Measurements from ENCODE around the gene SKI.

SKI gene

DNA sequence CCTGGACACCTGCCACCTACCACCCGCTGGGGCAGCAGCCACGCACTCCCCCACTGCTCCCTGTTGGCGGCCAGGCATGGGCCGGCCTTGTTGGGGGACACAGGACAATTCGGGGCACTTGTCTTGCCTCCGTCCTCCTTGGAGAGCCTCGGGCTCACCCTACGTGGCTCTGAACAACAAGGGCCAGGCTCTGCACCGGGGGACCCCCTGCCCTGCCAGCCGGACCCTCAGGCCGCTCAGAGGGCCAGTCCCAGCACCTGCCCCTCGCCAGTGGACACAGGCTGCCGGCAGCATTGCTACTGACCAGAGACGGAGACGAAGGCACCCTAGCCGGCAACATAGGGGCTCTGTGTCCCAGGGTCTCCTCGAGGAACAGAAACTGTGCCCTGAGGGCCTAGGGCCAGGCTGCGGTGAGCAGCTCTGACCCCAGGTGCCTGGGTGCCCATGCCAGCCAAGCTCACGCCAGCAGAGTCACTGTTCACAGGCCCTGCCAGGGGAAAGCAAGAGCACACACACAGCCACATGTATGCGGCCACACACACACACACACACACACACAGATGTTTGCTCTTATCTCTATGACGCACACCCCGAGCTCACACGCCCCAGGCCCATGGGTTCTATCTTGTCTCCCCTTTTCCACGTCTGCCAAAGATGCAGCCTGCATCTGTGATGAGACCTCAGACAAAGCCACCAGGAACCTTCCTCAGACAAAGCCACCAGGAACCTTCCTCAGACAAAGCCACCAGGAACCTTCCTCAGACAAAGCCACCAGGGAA, 117.4 kb downstream of the SKI start:
- no peak for DNase-seq
- in situ Hi-C loops (cut with HindIII; ENCODE audit: low pct_ligation_motif_present, low pct_unique_long_range_greater_than_20kb, low sequenced_read_pairs): no loop called here

DNA sequence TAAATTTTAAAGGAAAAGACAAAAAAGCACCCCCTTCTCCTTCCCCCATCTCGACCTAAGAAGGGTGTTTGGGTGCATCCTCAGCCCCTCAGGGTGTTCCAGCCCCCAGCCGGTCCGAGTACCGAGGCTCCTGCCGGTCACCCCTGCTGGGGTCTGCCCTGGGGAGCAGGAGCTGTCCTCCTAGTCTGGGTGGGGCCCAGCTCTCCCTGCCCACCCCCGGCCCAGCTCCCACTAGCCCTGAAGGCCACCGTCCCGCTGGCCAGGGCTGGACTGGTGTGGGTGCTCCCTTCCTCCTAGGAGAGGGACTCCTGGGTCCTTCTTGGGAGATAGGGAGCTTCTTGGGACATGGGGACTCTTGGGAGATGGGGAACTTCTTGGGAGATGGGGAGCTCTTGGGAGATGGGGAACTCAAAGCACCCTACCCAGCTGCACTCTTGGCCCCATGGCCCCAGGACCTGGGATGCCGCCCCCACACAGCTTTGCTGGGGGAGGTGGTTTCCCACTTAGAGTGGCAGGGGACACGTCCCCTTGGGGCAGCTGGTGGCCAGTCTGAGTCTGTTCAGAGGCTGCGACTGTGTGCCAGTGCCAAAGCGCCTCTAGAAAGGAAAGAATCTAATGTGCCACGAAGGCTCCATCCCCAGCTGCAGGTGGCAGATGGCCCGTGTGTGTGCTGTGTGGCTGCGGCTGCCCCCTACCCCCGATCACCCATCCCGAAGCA, 118.7 kb downstream of the SKI start:
- no peak for DNase-seq
- in situ Hi-C loops (cut with HindIII; ENCODE audit: low pct_ligation_motif_present, low pct_unique_long_range_greater_than_20kb, low sequenced_read_pairs): no loop called here

DNA sequence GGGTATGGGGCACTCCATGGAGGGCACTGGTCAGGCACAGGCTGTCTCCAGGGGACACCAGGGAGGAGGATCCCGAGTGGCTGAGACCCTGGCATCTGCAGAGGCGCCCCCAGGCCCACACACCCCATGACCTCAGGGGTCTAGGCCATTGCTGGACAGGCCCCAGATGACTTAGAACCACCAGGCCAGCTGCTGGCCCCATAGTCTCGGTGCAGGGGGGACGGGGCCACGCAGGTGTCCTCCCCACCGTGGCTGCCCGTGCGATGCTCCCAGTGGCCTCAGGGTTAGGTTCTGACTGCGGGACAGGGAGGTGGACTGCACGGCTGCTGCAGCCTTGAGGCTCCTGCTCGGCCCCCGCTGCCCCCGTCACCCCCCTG, 119.3 kb downstream of the SKI start:
- no peak for DNase-seq
- in situ Hi-C loops (cut with HindIII; ENCODE audit: low pct_ligation_motif_present, low pct_unique_long_range_greater_than_20kb, low sequenced_read_pairs): no loop called here

DNA sequence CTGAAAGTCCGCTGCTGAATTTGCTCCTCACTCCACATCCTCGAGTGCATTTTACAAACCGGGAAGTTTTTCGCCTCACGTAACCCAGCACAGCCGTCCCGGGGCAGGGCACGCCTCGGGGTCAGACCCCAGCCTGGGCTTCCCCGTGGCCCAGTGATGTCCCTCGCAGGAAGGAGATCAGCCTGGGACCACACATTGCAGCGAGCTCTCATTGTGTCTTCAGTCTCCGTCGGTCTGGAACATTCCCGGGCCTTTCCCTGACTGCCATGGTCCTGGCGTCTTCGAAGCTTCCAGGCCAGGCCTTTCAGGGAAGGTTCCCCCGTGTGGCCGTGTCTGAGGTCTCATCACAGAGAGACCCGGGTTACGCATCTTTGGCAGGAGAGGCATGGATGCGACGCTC, 119.8 kb downstream of the SKI start:
- in situ Hi-C loops (cut with HindIII; ENCODE audit: low pct_ligation_motif_present, low pct_unique_long_range_greater_than_20kb, low sequenced_read_pairs): no loop called here

DNA sequence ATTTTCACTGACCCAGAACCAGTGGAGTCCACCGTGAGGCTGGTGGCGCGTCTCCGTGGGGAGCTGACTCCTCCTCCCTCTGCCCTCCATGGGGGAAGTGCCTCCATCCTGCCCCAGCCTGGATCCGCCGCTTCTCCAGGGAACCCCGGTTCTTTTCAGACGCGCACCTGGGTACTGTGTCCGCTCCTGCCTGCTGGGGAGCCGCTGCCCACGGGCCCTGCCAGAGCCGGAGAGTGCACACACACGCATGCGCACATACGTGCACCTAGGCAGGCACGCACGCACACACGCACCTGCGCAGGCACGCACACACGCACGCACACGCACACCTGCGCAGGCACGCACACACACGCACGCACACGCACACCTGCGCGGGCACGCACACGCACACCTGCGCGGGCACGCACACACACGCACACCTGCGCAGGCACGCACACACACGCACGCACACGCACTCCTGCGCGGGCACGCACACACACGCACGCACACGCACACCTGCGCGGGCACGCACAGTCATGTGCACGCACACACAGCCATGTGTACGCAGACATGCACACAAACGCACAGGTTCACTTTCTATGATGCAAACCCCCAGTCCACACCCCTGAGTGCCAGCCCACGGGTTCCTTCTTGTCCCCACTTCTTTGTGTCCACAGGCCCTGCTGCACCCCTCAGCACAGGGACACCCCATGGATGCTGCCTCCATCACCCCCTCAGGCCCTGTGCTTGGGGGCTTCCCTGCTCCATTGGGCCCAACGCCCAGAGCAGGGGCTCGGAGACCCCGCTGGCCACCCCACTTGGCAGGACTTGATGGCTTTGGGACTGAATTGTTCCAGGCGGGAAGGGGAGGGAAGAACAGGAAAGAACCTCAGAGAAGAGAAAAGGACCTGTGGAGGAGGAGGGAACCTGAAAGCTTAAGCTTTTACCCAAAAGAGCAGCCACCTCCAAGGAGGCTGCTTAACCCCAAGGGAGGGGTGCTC, 120.5 kb downstream of the SKI start:
- in situ Hi-C loops (cut with HindIII; ENCODE audit: low pct_ligation_motif_present, low pct_unique_long_range_greater_than_20kb, low sequenced_read_pairs): no loop called here
- no peak for DNase-seq

More for the DNA sequence above, 119.8 kb downstream of the SKI start:
- DNase-seq: no peak

DNA sequence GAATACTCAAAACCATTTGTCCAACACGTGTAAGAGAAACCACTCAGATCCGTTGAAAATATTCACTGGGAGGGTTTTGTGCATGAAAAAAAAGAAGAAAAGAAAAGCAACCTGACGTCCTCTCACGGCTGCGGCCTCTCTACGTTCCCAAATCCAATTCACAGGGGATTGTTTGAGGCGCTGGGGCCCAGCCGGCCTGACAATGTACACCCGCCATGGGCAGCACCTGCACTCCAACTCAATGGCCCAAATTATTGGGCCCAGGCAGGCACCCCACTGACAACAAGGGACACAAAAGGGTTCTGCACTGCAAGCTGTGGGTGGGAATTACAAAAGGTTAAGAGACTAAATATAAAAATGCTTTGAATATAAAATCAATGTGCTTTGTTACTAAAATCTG, 121.7 kb downstream of the SKI start:
- in situ Hi-C loops (cut with HindIII; ENCODE audit: low pct_ligation_motif_present, low pct_unique_long_range_greater_than_20kb, low sequenced_read_pairs): no loop called here

DNA sequence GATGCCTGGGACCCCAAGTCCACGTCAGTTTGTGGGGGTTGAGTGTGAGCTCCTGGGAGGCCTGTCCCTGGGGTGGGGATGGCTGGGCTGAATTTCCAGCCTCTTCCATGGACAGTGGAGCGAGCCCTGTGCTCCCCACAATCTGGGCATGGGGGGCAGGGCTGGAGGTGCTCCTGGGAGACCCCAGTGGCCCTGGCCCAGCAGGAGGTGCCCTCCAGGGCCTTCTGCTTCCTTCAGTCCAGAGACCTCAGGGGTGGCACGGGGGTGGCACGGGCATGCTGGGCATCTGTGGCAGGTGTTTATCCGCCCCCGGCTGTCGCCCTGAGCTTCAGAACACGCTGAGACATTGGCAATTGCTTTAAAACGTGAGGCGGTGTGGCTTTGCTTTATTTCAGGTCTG, 122.4 kb downstream of the SKI start:
- no peak for DNase-seq

More for the DNA sequence above, 121.7 kb downstream of the SKI start:
- DNase-seq: no peak

DNA sequence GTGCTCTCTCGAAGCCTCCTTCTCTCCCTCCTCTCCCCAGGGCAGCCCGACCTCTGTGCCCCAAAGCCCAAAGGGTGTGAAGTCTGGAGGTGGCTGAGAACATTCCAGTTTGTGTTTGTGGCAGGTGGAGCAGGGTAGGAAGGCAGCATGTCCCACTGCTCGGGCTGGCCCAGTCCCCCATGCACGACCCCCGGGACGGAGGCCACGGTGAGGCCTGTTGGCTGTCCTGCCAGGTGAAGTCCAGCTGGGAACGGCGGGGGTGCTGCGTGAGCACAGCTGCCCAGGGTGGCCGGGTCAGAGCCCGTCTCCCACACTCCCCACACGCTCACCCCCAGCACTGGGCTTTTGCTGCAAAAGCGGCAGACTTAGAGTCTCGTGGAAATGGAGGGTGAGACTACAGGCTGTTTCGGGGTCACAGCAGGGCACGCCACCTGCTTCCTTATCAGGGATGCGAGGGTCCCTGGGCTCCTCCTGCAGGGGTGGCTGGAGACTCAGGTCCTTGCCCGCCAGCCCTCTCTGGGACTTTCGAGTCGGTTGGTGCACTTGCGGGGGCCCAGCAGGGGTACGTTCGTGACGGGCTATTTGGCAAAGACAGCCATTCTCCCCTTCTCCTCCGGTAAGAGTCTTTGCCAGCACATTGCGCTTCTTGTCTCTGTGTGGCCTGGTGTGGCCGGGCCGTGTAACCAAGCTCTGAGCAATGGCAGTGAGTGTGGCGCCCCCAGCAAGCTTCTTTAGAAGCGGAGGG, 123.0 kb downstream of the SKI start:
- no peak for DNase-seq
- in situ Hi-C loops (cut with HindIII; ENCODE audit: low pct_ligation_motif_present, low pct_unique_long_range_greater_than_20kb, low sequenced_read_pairs): no loop called here

More for the DNA sequence above, 122.4 kb downstream of the SKI start:
- in situ Hi-C loops (cut with HindIII; ENCODE audit: low pct_ligation_motif_present, low pct_unique_long_range_greater_than_20kb, low sequenced_read_pairs): no loop called here

DNA sequence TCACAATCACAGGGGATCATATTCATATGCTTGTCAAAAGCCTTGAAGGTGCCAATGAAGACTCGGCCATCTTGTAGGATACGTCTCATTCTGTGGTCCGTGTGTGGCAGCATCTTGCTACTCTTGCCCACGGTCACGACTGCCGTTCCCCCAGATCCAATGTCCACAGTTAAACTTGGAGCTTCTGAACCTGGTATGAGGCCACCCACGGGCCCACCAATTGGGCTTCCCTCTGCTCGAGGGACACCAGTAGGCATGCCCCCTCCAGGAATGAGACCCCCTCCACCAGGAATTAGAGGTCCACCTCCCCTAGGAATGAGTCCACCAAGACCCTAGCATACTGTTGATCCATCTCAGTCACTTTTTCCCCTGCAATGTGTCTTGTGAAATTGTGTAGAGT, 123.6 kb downstream of the SKI start:
- in situ Hi-C loops (cut with HindIII; ENCODE audit: low pct_ligation_motif_present, low pct_unique_long_range_greater_than_20kb, low sequenced_read_pairs): no loop called here
- no peak for DNase-seq

DNA sequence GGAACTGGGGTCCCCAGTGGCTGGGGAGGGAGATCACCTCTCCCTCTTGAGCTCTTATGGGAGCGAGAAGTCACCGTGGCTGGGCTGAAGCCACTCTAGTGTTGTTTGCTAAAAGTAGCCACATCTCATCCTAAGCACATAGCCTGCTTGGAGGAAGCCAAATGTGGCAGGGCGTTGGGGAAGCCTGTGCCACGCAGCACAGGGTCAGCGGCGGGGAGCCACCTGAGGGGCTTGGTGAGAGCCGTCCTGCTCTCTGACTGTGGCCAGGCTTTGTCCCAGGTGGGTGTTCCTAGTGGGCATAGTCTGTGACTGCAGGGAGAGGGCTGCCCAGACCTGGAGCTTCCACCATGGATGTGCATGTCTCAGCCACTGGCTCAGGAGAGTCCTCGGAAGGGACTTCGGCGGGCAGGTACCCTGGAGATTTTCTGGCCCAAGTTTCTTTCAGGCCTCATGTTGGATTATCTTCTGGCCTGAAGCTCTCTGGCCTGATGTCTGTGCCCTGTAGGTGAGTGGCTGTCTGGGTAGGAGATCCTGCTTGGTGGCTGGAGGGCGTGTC, 124.3 kb downstream of the SKI start:
- no peak for DNase-seq
- in situ Hi-C loops (cut with HindIII; ENCODE audit: low pct_ligation_motif_present, low pct_unique_long_range_greater_than_20kb, low sequenced_read_pairs): no loop called here

DNA sequence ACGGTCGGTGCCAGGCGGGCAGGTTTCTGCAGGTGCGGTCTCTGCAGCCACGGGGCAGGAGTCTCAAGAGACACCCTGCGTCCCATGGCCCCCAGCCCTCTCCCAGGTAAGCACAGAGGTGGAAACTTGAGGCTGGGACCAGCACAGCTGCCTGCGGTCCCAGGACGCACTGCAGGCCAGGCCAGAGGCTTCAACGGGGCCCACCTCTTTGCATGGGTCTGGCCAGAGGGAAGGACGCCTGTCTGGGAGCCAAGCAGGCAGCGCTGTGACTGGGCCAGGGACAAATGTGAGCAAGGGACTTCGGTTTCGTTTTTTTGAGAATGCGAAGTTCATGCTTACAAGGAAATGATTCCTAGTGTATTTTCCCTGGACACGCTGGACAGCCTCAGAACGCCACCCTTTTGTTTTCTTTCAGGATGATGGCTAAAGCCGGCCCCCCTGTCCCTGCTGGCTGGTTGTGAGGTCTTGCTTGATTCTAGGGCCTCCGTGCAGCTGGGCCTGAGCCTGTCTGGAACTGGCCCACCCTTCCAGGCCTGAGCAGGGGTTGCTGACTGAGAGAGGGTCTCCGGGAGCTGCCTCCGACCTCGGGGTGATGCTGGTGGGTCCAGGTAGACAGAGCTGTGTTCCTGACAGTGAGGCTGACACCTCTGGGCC, 124.9 kb downstream of the SKI start:
- DNase-seq: no peak
- in situ Hi-C loops (cut with HindIII; ENCODE audit: low pct_ligation_motif_present, low pct_unique_long_range_greater_than_20kb, low sequenced_read_pairs): no loop called here

DNA sequence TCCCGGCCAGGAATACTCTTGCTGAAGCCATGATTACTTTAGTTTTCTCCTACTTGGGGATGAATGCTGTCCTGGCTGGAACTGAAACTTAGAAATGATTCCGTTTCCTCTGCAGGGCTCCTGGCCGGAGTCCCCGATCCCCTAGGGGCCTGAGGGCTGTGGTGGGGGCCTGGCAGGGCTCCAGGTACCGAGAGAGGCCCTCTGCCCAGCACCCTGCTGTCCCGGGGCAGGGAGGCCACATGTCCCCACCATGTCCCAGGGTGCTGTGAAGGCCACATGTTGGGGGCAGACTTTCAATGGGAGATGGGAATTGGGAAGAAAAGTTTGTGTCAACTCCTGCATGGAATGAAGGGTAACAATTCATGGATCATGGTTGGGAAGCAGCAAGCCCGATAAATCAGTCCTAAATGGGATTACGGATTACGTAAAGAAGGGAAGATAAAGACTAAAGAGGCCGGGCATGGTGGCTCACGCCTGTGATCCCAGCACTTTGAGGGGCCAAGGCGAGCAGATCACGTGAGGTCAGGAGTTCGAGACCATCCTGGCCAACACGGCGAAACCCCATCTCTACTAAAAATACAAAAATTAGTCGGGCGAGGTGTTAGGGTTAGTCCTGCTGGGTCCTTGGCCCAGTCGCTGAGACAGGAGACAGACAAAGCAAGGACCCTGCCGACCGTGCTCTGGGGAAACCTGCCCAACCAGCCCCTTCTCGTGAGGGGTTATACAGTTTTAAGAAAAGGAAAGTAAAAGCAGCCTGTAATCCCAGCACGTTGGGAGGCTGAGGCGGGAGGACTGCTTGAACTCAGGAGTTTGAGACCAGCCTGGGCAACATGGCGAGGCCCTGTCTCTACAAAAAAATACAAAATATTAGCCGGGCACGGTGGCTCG, 125.7 kb downstream of the SKI start:
- no peak for DNase-seq
- in situ Hi-C loops (cut with HindIII; ENCODE audit: low pct_ligation_motif_present, low pct_unique_long_range_greater_than_20kb, low sequenced_read_pairs): no loop called here

DNA sequence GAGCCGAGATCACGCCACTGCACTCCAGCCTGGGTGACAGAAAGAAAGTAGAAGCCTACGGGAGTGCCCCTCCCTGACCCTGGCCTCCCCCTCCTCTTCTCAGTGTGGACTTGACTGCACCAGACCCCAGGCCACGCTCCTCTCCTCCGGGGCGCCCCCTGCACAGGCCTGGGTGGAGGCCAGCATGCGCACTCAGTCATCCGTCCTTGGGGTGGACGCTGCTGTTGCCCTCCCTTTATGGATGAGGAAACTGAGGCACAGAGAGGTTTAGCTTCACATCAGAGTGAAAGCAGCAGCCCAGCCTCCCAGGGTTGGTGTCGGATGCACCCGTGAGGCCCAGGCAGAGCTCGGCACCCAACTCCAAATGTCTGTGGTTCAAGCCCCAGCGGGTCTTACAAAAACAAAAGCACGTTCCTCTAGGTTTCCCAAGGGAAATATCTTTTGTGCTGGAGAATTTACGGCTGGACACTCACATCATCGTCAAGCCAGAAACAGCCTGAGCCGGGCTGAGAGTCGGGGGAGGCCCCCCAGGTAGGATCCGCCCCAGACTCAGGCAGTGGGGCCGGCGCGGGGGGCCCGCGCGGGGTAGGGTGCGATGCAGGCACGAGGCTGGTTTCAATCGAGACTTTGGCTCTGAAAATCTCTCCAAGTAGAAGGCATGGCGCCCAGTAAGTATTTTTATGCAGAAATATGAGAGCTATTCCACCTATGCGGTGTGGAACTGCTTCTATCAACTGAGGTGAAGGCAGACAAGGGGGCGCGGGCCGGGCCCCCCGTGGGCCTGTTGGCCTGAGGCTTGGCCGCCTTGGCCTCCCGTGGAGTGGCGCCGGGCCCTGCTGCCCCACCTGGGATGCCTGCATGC, 126.6 kb downstream of the SKI start:
- in situ Hi-C loops (cut with HindIII; ENCODE audit: low pct_ligation_motif_present, low pct_unique_long_range_greater_than_20kb, low sequenced_read_pairs): no loop called here

DNA sequence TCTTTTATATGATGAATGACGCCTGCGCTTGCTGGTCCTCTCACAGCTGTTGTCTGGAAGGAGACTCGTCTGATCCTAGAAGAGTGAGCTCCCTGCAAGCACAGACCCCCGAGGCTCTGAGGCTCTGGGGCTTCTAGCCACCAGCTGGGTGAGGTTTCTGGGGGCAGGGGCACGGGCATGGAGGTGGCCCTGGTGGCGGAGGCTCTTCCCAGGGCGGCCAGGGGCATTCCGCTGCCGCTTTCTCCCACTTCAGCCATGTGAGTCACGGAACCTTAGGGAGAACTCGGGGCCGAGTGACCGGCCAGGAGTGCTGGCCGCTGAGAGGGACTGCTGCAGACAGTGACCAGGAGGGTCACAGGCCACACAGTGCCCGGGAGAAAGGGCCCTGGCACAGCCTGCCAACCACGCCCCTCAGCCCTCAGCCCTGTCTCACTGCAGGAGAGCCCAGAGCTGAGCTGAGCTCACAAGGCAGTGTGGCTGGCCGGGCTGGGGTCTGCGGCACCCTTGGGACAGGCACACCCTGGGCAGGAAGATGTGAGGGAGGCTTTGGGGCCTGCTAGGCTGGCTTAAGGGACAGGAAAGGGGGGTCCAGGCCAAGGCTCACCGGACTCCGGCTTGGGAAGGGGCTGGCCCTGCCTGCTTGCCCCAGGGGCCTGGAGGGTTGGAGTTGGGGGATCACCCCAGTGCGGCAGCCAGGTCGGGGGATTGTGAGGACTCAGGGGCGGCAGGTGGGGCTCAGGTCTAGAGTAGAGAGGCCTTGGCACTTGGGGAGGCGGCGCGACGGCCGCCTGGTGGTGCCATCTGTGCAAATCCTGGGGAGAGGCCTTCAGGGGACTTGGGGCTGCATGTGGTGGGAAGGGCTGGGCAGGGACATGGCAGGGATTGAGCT, 127.5 kb downstream of the SKI start:
- in situ Hi-C loops (cut with HindIII; ENCODE audit: low pct_ligation_motif_present, low pct_unique_long_range_greater_than_20kb, low sequenced_read_pairs): no loop called here

More for the DNA sequence above, 126.6 kb downstream of the SKI start:
- no peak for DNase-seq

DNA sequence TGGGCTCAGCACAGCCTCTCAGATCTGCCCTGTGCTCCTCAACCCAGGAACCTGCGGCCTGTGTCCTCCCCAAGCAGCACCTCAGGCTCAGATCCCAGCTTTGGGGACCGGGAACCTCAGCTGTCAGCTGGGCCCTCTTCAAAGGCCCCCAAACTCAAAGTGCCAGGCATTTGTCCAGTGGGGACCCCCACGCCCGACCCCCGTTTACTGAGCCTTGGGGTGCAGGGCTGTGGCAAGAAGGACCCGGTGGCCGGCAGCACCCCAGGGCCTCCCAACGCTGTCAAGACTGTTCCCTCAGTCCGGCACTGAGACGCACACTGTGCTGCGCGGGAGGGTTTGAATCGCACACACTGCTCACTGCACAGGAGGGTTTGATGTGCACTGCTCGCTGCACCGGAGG, 128.3 kb downstream of the SKI start:
- in situ Hi-C loops (cut with HindIII; ENCODE audit: low pct_ligation_motif_present, low pct_unique_long_range_greater_than_20kb, low sequenced_read_pairs): no loop called here

More for the DNA sequence above, 127.5 kb downstream of the SKI start:
- DNase-seq: no peak

More for the DNA sequence above, 128.3 kb downstream of the SKI start:
- DNase-seq: no peak

All from ACHN (cell line).